Endodermal cell (in vitro differentiated cells): ENCODE data around the gene ZBTB7C. TPM values are rescaled to one million over a fixed set of nuclear protein-coding genes. Genes with fewer than 3 reads are reported as not detected.

Experiments
- DNase-seq: peaks from one replicate; pipeline ENCODE4 v3.0.0-alpha.2; 2017
- H3K27ac ChIP-seq: 2 replicates; pipeline ENCODE4 v1.5.1; 2013; ENCODE audit warnings: mild to moderate bottlenecking, low read depth, low read length, moderate library complexity
- H3K27me3 ChIP-seq: 2 replicates; pipeline ENCODE4 v1.6.1; 2013; ENCODE audit warnings: mild to moderate bottlenecking, low read length, moderate library complexity; ENCODE audit not compliant: insufficient read depth, control insufficient read depth, poor library complexity, severe bottlenecking
- H3K36me3 ChIP-seq: 2 replicates; pipeline ENCODE4 v1.7.0; 2013; ENCODE audit warnings: mild to moderate bottlenecking, low read length, moderate library complexity; ENCODE audit not compliant: control insufficient read depth, insufficient read depth
- H3K4me1 ChIP-seq: one replicate; pipeline ENCODE4 v1.7.0; 2013; ENCODE audit warnings: low read length; ENCODE audit not compliant: control insufficient read depth, insufficient read depth
- H3K4me3 ChIP-seq: 2 replicates; pipeline ENCODE4 v1.5.1; 2013; ENCODE audit warnings: mild to moderate bottlenecking, low read length, moderate library complexity
- H3K9ac ChIP-seq: 2 replicates; pipeline ENCODE4 v1.6.1; 2013; ENCODE audit warnings: mild to moderate bottlenecking, low read length, moderate library complexity; ENCODE audit not compliant: poor library complexity, severe bottlenecking; ENCODE audit errors: extremely low read depth
- H3K9me3 ChIP-seq: 2 replicates; pipeline ENCODE4 v1.6.1; 2013; ENCODE audit warnings: mild to moderate bottlenecking, low read length, moderate library complexity; ENCODE audit not compliant: control insufficient read depth
- H3K27ac Mint-ChIP-seq: 2 replicates; pipeline ENCODE4 v1.8.0; 2020; ENCODE audit warnings: mixed read lengths
- H3K27me3 Mint-ChIP-seq: 2 replicates; pipeline ENCODE4 v1.8.0; 2021; ENCODE audit warnings: mild to moderate bottlenecking, mixed read lengths; ENCODE audit not compliant: insufficient read depth
- H3K36me3 Mint-ChIP-seq: 2 replicates; pipeline ENCODE4 v1.8.0; 2020; ENCODE audit warnings: low read depth, mixed read lengths
- H3K4me1 Mint-ChIP-seq: 2 replicates; pipeline ENCODE4 v1.8.0; 2020; ENCODE audit warnings: mixed read lengths
- H3K4me3 Mint-ChIP-seq: 2 replicates; pipeline ENCODE4 v1.8.0; 2020; ENCODE audit warnings: mild to moderate bottlenecking, moderate library complexity, mixed read lengths
- H3K9me3 Mint-ChIP-seq: 2 replicates; pipeline ENCODE4 v1.8.0; 2020; ENCODE audit warnings: mild to moderate bottlenecking, mixed read lengths
- CTCF ChIP-seq: fragments of 200-600 bp; sonication (generic); conservative IDR thresholded peaks from 2 replicates; pipeline ENCODE4 v1.5.0; 2021; ENCODE audit warnings: antibody characterized with exemption, mild to moderate bottlenecking
- WGBS, 2 experiments: methylation state at CpG; one replicate each; pipeline versions ENCODE4 v1.1.5 to v1.1.7; 2013; ENCODE audit warnings: missing lambda C conversion rate in 2 of 2, mixed read lengths in 1 of 2; ENCODE audit not compliant: insufficient coverage in 1 of 2, insufficient read length in 1 of 2; 5-methylcytosine and 5-hydroxymethylcytosine counted together
- total RNA-seq, 2 donors: library from RNA; stranded (reverse); fragmentation: NEBNext Ultra II Directional in 1 of 2; extraction: Animal tissue kit (Norgen Biotek cat#: 25700) in 1 of 2; gene quantifications; 2 replicates in 1 of 2; 3 replicates in 1 of 2; pipeline ENCODE4 v1.2.1, GENCODE V29; 2021

Gene ZBTB7C
- total RNA-seq, 2 donors from 2014 or later = 0.31 to 0.62 TPM

- no peak overlapping the region for H3K9ac ChIP-seq
- no peak overlapping the region for H3K4me3 Mint-ChIP-seq
- no peaks in the 10 kb centered on the region for H3K9me3 ChIP-seq
- no peak overlapping the region for H3K27ac Mint-ChIP-seq
- no peak overlapping the region for H3K4me3 ChIP-seq
- no peaks in the 10 kb centered on the region for H3K36me3 Mint-ChIP-seq
- H3K4me1 ChIP-seq = no peaks in the 10 kb centered on the region
- WGBS, 2 experiments = 89 to 96% methylated on average over 13 of the region's 13 CpGs
- no peak for DNase-seq
- H3K36me3 ChIP-seq = no peaks in the 10 kb centered on the region
- H3K27me3 ChIP-seq = no peaks in the 10 kb centered on the region
- H3K27ac ChIP-seq = no peak overlapping the region
- no peak for TF ChIP-seq CTCF
- H3K9me3 Mint-ChIP-seq = no peaks in the 10 kb centered on the region
- H3K27me3 Mint-ChIP-seq = no peaks in the 10 kb centered on the region
- peaks cover 6% of the 10 kb centered on the region for H3K4me1 Mint-ChIP-seq
Observed at GRCh38 chr18:48084041-48084757, 325.0 kb downstream of the ZBTB7C start.

- H3K36me3 ChIP-seq = no peaks in the 10 kb centered on the region
- Mint-ChIP-seq H3K27ac (no peak overlapping the region), H3K4me3 (no peak overlapping the region), H3K27me3 (no peaks in the 10 kb centered on the region), H3K36me3 (no peaks in the 10 kb centered on the region), H3K9me3 (no peaks in the 10 kb centered on the region), H3K4me1 (peaks cover under 1% of the 10 kb centered on the region)
- DNase-seq = peak; percentile 66
- 71% methylated on average over 1 to 4 of the region's 4 CpGs for WGBS, 2 experiments
- no peak overlapping the region for H3K9ac ChIP-seq
- no peak for TF ChIP-seq CTCF
- H3K4me1 ChIP-seq = no peaks in the 10 kb centered on the region
- no peaks in the 10 kb centered on the region for H3K27me3 ChIP-seq
- H3K4me3 ChIP-seq = no peak overlapping the region
- H3K9me3 ChIP-seq = no peaks in the 10 kb centered on the region
- H3K27ac ChIP-seq = no peak overlapping the region
Observed at GRCh38 chr18:48080546-48080945, 328.6 kb downstream of the ZBTB7C start.

DNA sequence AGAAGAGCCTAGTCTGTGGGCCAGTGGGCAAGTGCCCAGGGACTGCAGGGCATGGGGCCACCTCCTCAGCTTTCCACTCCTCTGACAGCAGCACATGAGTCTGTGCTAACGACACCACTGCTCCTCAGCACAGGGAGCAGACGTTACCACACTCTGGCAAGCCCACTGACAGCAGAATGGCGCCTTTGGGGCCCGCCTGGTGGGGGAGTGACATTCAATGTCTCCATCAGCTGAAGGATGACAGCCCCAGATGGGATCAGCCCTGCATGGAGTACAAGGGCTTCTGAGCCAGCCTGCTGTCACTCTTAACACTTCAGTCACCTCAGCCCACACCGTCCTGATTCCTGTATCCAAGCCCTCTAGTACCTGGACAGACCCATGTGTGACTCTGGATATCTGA lies 329.3 kb downstream of the ZBTB7C start:
- Mint-ChIP-seq H3K4me1 (no peaks in the 10 kb centered on the region), H3K27me3 (no peaks in the 10 kb centered on the region), H3K27ac (no peak overlapping the region), H3K9me3 (no peaks in the 10 kb centered on the region), H3K4me3 (no peak overlapping the region), H3K36me3 (no peaks in the 10 kb centered on the region)
- H3K27ac ChIP-seq = no peak overlapping the region
- H3K4me3 ChIP-seq = no peak overlapping the region
- no peaks in the 10 kb centered on the region for H3K27me3 ChIP-seq
- no peak for TF ChIP-seq CTCF
- no peaks in the 10 kb centered on the region for H3K4me1 ChIP-seq
- no peak for DNase-seq
- H3K9ac ChIP-seq = no peak overlapping the region
- H3K9me3 ChIP-seq = no peaks in the 10 kb centered on the region
- 75 to 82% methylated on average over 5 of the region's 5 CpGs for WGBS, 2 experiments
- no peaks in the 10 kb centered on the region for H3K36me3 ChIP-seq
